Epithelial cell of prostate (primary cell): ENCODE results near the gene RAB5B.
"Not testable (repeated sequence)": the region's sequence is repeated elsewhere in the genome, so short reads cannot be mapped to it uniquely, and the experiment has no call there.

Experiments
- DNase-seq: peaks from one replicate; pipeline ENCODE4 v3.0.0-alpha.2; 2011; ENCODE audit warnings: low read depth, low spot score
- H3K27ac ChIP-seq: fragments of 450-650 bp; 2 replicates; pipeline ENCODE4 v1.5.1; 2017; ENCODE audit warnings: mild to moderate bottlenecking

The RAB5B gene

DNA sequence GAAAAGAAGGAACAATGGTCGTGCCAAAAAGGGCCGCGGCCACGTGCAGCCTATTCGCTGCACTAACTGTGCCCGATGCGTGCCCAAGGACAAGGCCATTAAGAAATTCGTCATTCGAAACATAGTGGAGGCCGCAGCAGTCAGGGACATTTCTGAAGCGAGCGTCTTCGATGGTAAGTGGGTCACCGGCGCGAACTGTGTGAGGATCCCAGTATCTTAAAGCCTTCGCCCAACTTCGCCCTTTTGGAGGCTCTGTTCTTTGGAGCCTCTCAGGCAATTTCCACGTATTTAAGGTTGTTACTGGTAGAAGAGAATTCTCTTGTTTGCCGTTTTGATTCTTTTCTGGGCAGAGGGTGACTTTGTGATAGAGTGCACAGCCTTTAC is 68.5 kb downstream of the RAB5B start:
- DNase-seq: not testable (repeated sequence)
- H3K27ac ChIP-seq: peak overlapping the region; percentile 88

DNA sequence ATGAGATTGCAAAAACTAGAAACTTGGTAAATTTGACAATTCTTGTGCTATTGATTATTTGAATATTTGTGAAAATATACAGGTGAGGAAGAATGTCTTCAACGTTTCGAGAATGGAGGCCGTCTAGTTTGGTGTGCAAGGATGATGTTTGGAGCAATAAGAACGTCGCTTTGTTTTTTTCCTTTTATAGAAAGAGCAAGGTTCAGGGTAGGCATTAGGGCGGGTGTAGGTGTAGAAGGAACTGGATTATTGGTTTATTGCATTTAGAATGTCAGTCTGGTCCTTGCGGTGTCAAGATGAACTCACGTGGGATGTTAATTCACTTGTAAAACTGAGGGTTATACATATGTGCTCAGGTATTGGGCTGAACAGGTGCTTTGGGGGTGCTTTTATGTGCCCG is 69.0 kb downstream of the RAB5B start:
- peak overlapping the region; percentile 88 for H3K27ac ChIP-seq
- DNase-seq: no peak
